H9 (cell line): ENCODE results near the gene LMNTD2. TPM values are rescaled to one million over a fixed set of nuclear protein-coding genes. Genes with fewer than 3 reads are reported as not detected.
A peak's percentile ranks its signal among the peaks of the same experiment; 100 is the strongest.

Experiments
- DNase-seq: peaks from one replicate; pipeline ENCODE4 v3.0.0-alpha.2; 2017
- H2AFZ ChIP-seq: one replicate; pipeline ENCODE4 v1.6.1; 2013; ENCODE audit warnings: mild to moderate bottlenecking, low read length, control low read depth, moderate library complexity
- H2AK5ac ChIP-seq: 2 replicates; pipeline ENCODE4 v1.6.1; 2013; ENCODE audit warnings: low read length, control low read depth, mixed read lengths; ENCODE audit not compliant: insufficient read length
- H2BK120ac ChIP-seq: one replicate; pipeline ENCODE4 v1.6.1; 2013; ENCODE audit warnings: low read depth, mild to moderate bottlenecking, low read length, control low read depth, inconsistent platforms; ENCODE audit not compliant: poor library complexity, severe bottlenecking
- H2BK12ac ChIP-seq: 2 replicates; pipeline ENCODE4 v1.6.1; 2013; ENCODE audit warnings: low read length, control low read depth, mixed read lengths, low read depth; ENCODE audit not compliant: insufficient read length
- H2BK15ac ChIP-seq: 2 replicates; pipeline ENCODE4 v1.6.1; 2013; ENCODE audit warnings: low read depth, low read length, control low read depth
- H2BK20ac ChIP-seq: one replicate; pipeline ENCODE4 v1.6.1; 2013; ENCODE audit warnings: low read depth, mild to moderate bottlenecking, low read length, control low read depth, inconsistent platforms; ENCODE audit not compliant: poor library complexity, severe bottlenecking
- H2BK5ac ChIP-seq: 2 replicates; pipeline ENCODE4 v1.6.1; 2013; ENCODE audit warnings: low read length, control low read depth, mixed read lengths; ENCODE audit not compliant: insufficient read length
- H3K14ac ChIP-seq: 2 replicates; pipeline ENCODE4 v1.6.1; 2013; ENCODE audit warnings: low read length, control low read depth; ENCODE audit not compliant: insufficient read depth
- H3K18ac ChIP-seq: 2 replicates; pipeline ENCODE4 v1.6.1; 2013; ENCODE audit warnings: low read depth, mild to moderate bottlenecking, mixed read lengths, low read length, control low read depth; ENCODE audit not compliant: insufficient read length
- H3K23ac ChIP-seq: 2 replicates; pipeline ENCODE4 v1.6.1; 2013; ENCODE audit warnings: low read length, control low read depth, mixed read lengths, low read depth; ENCODE audit not compliant: insufficient read length
- H3K23me2 ChIP-seq: 2 replicates; pipeline ENCODE4 v1.6.1; 2013; ENCODE audit warnings: low read depth, mild to moderate bottlenecking, mixed read lengths, low read length, control low read depth; ENCODE audit not compliant: insufficient read length, poor library complexity, severe bottlenecking
- H3K27ac ChIP-seq: 2 replicates; pipeline ENCODE4 v1.5.1; 2013; ENCODE audit warnings: low read length, control low read depth, mixed read lengths, low read depth; ENCODE audit not compliant: insufficient read length
- H3K27me3 ChIP-seq: 2 replicates; pipeline ENCODE4 v1.6.1; 2013; ENCODE audit warnings: low read length, control low read depth, inconsistent platforms; ENCODE audit not compliant: insufficient read depth
- H3K4ac ChIP-seq: 2 replicates; pipeline ENCODE4 v1.6.1; 2013; ENCODE audit warnings: low read depth, mild to moderate bottlenecking, control low read depth, inconsistent platforms, low read length, moderate library complexity
- H3K4me1 ChIP-seq: 2 replicates; pipeline ENCODE4 v1.6.1; 2013; ENCODE audit warnings: low read length, control low read depth, inconsistent platforms; ENCODE audit not compliant: insufficient read depth
- H3K4me2 ChIP-seq: 2 replicates; pipeline ENCODE4 v1.6.1; 2013; ENCODE audit warnings: low read length, control low read depth, mixed read lengths; ENCODE audit not compliant: insufficient read length, insufficient read depth
- H3K56ac ChIP-seq: 2 replicates; pipeline ENCODE4 v1.6.1; 2013; ENCODE audit warnings: low read depth, mild to moderate bottlenecking, mixed read lengths, low read length, control low read depth; ENCODE audit not compliant: insufficient read length
- H3K79me1 ChIP-seq: 2 replicates; pipeline ENCODE4 v1.6.1; 2013; ENCODE audit warnings: low read depth, mild to moderate bottlenecking, moderate library complexity, low read length, control low read depth, inconsistent platforms; ENCODE audit not compliant: insufficient read depth, poor library complexity, severe bottlenecking
- H3K79me2 ChIP-seq: 2 replicates; pipeline ENCODE4 v1.6.1; 2013; ENCODE audit warnings: low read length, control low read depth, inconsistent platforms; ENCODE audit not compliant: insufficient read depth
- H3K9ac ChIP-seq: 2 replicates; pipeline ENCODE4 v1.6.1; 2013; ENCODE audit warnings: low read length, control low read depth, mixed read lengths; ENCODE audit not compliant: insufficient read length; ENCODE audit errors: extremely low read depth
- H3K9me3 ChIP-seq: one replicate; pipeline ENCODE4 v1.6.1; 2013; ENCODE audit warnings: low read depth, low read length, inconsistent platforms; ENCODE audit not compliant: control insufficient read depth
- H3T11ph ChIP-seq: one replicate; pipeline ENCODE4 v1.6.1; 2013; ENCODE audit warnings: mild to moderate bottlenecking, low read length, control low read depth, inconsistent platforms
- H4K20me1 ChIP-seq: one replicate; pipeline ENCODE4 v1.6.1; 2013; ENCODE audit not compliant: control insufficient read depth, insufficient read length, insufficient read depth
- H4K5ac ChIP-seq: 2 replicates; pipeline ENCODE4 v1.6.1; 2013; ENCODE audit warnings: low read depth, mild to moderate bottlenecking, mixed read lengths, low read length, control low read depth; ENCODE audit not compliant: insufficient read length
- H4K8ac ChIP-seq: replicated peaks from 2 replicates; pipeline ENCODE4 v1.6.1; 2013; ENCODE audit warnings: low read length, control low read depth, mixed read lengths, low read depth; ENCODE audit not compliant: insufficient read length
- H4K91ac ChIP-seq: 2 replicates; pipeline ENCODE4 v1.6.1; 2013; ENCODE audit warnings: low read depth, mild to moderate bottlenecking, moderate library complexity, mixed read lengths, low read length, control low read depth; ENCODE audit not compliant: insufficient read length
- H3K27ac Mint-ChIP-seq, 3 experiments: 2 replicates in 2 of 3; 3 replicates in 1 of 3; pipeline ENCODE4 v1.8.0; 2020 to 2021; ENCODE audit warnings: mixed read lengths in 3 of 3, mild to moderate bottlenecking in 1 of 3, moderate library complexity in 1 of 3
- H3K27me3 Mint-ChIP-seq: 2 replicates; pipeline ENCODE4 v1.8.0; 2021; ENCODE audit warnings: low read depth, mild to moderate bottlenecking, moderate library complexity, mixed read lengths
- H3K36me3 Mint-ChIP-seq, 3 experiments: 2 replicates in 2 of 3; 3 replicates in 1 of 3; pipeline ENCODE4 v1.8.0; 2020 to 2021; ENCODE audit warnings: low read depth in 3 of 3, mixed read lengths in 3 of 3; ENCODE audit not compliant: insufficient read depth in 1 of 3
- H3K4me1 Mint-ChIP-seq, 2 experiments: 2 replicates each; pipeline ENCODE4 v1.8.0; 2020; ENCODE audit warnings: mixed read lengths in 2 of 2
- H3K4me3 Mint-ChIP-seq, 2 experiments: 2 replicates in 1 of 2; 3 replicates in 1 of 2; pipeline ENCODE4 v1.8.0; 2020 to 2021; ENCODE audit warnings: mild to moderate bottlenecking in 2 of 2, mixed read lengths in 2 of 2, moderate library complexity in 1 of 2
- H3K9me3 Mint-ChIP-seq, 2 experiments: 2 replicates in 1 of 2; 3 replicates in 1 of 2; pipeline ENCODE4 v1.8.0; 2020; ENCODE audit warnings: mild to moderate bottlenecking in 2 of 2, mixed read lengths in 2 of 2, moderate library complexity in 1 of 2
- CTCF ChIP-seq: fragments of 200-600 bp; sonication (generic); conservative IDR thresholded peaks from 3 replicates; pipeline ENCODE4 v1.8.0; 2021; ENCODE audit warnings: antibody characterized with exemption, mild to moderate bottlenecking
- WGBS: extraction: QIAGEN DNeasy Blood & Tissue Kit; methylation state at CpG from one replicate; pipeline ENCODE4 v1.1.7; 2013; ENCODE audit warnings: missing lambda C conversion rate, low lambda C conversion rate, mixed read lengths; ENCODE audit not compliant: insufficient read length; ENCODE audit errors: extremely low coverage; 5-methylcytosine and 5-hydroxymethylcytosine counted together
- total RNA-seq: library from RNA; stranded (reverse); gene quantifications from 2 replicates; pipeline ENCODE4 v1.2.1, GENCODE V29; 2021

LMNTD2 gene
- total RNA-seq, 1 experiment from 2014 or later: 4.7 TPM

DNA sequence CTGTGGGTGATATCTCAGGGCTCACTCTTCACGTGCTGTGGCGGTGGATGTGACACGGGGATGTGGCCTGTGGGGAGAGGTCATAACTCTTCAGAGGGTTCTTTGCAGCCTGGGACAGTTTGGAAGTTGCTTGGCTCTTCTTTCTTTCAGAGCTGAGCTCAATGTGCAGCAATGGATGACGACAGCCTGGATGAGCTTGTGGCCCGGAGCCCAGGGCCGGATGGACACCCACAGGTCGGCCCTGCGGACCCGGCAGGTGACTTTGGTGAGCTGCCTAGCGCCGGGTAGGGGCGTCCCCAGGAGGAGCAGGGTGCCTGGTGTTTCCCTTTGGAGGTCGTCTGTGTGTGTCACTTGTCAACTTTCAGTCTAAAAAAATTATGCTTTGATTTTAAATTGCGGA, 20.8 kb upstream of the LMNTD2 start:
- H3T11ph ChIP-seq: no peak overlapping the region

More for the DNA sequence above, 20.8 kb upstream of the LMNTD2 start:
- no peak overlapping the region for H2BK5ac ChIP-seq
- no CpG with 5 or more reads among the region's 14 CpGs for WGBS
- no peak overlapping the region for H3K23ac ChIP-seq
- H3K23me2 ChIP-seq: peaks cover 7% of the 10 kb centered on the region
- no peak overlapping the region for H2BK15ac ChIP-seq
- no peaks in the 10 kb centered on the region for H3K4me1 ChIP-seq
- TF ChIP-seq CTCF: no peak
- peak overlapping the region in 2 of 3 experiments; percentile 61 to 71; a peak in 4 of 7 replicates for H3K27ac Mint-ChIP-seq
- H3K27me3 Mint-ChIP-seq: no peaks in the 10 kb centered on the region
- H3K79me2 ChIP-seq: peaks cover 42% of the 10 kb centered on the region; the same call in 1 of the 2 replicates
- no peak overlapping the region for H3K4me2 ChIP-seq
- H4K8ac ChIP-seq: no peak overlapping the region
- peaks cover 11 to 15% of the 10 kb centered on the region in 2 experiments; a peak in 3 of 4 replicates for H3K4me1 Mint-ChIP-seq
- H3K14ac ChIP-seq: no peak overlapping the region
- peaks cover 3% of the 10 kb centered on the region for H4K20me1 ChIP-seq
- no peak overlapping the region for H3K18ac ChIP-seq
- H3K36me3 Mint-ChIP-seq: peaks cover 16 to 44% (median 37%) of the 10 kb centered on the region in 3 experiments; a peak in 6 of 7 replicates
- no peaks in the 10 kb centered on the region for H3K9me3 Mint-ChIP-seq
- H3K27ac ChIP-seq: no peak overlapping the region
- no peak overlapping the region; a peak in 1 of 5 replicates for H3K4me3 Mint-ChIP-seq
- no peak overlapping the region for H4K91ac ChIP-seq
- H3K56ac ChIP-seq: no peak overlapping the region
- no peak overlapping the region for H2BK12ac ChIP-seq
- no peak overlapping the region for H4K5ac ChIP-seq
- H3K79me1 ChIP-seq: peaks cover 14% of the 10 kb centered on the region
- no peak overlapping the region for H2AFZ ChIP-seq
- no peaks in the 10 kb centered on the region for H3K27me3 ChIP-seq
- H3K4ac ChIP-seq: no peak overlapping the region
- no peak overlapping the region for H2BK20ac ChIP-seq
- no peak for DNase-seq
- no peaks in the 10 kb centered on the region for H3K9me3 ChIP-seq
- H2AK5ac ChIP-seq: no peak overlapping the region
- no peak overlapping the region for H3K9ac ChIP-seq
- no peak overlapping the region for H2BK120ac ChIP-seq
